Neural progenitor cell (in vitro differentiated cells): Measurements from ENCODE around the gene RACGAP1. TPM values are rescaled to one million over a fixed set of nuclear protein-coding genes. Genes with fewer than 3 reads are reported as not detected.

Source experiments
- DNase-seq: peaks from one replicate; pipeline ENCODE4 v3.0.0-alpha.2; 2016; ENCODE audit warnings: low spot score
- H2AFZ ChIP-seq: fragments of 200-600 bp; sonication (generic); replicated peaks from 2 replicates; pipeline ENCODE4 v1.6.1; 2016; ENCODE audit warnings: antibody characterized with exemption
- H3F3A ChIP-seq: fragments of 200-600 bp; sonication (generic); 2 replicates; pipeline ENCODE4 v1.6.1; 2016; ENCODE audit warnings: antibody characterized with exemption, low read depth
- H3K27ac ChIP-seq: fragments of 200-600 bp; sonication (generic); 2 replicates; pipeline ENCODE4 v1.5.1; 2016; ENCODE audit warnings: mild to moderate bottlenecking
- H3K27me3 ChIP-seq: fragments of 200-600 bp; sonication (generic); 2 replicates; pipeline ENCODE4 v1.6.1; 2016; ENCODE audit warnings: mild to moderate bottlenecking, moderate library complexity
- H3K36me3 ChIP-seq: fragments of 200-600 bp; sonication (generic); 2 replicates; pipeline ENCODE4 v1.5.1; 2016
- H3K4me1 ChIP-seq: fragments of 200-600 bp; sonication (generic); 2 replicates; pipeline ENCODE4 v1.6.1; 2016; ENCODE audit warnings: mixed run types
- H3K4me2 ChIP-seq: fragments of 200-600 bp; sonication (generic); 2 replicates; pipeline ENCODE4 v1.6.1; 2016
- H3K4me3 ChIP-seq: fragments of 200-600 bp; sonication (generic); 2 replicates; pipeline ENCODE4 v1.5.1; 2016
- H3K79me2 ChIP-seq: fragments of 200-600 bp; sonication (generic); 2 replicates; pipeline ENCODE4 v1.6.1; 2016; ENCODE audit warnings: low read depth
- H3K9ac ChIP-seq: fragments of 200-600 bp; sonication (generic); 2 replicates; pipeline ENCODE4 v1.6.1; 2016
- H3K9me3 ChIP-seq: fragments of 200-600 bp; sonication (generic); 2 replicates; pipeline ENCODE4 v1.5.1; 2016; ENCODE audit warnings: low read depth
- H4K20me1 ChIP-seq: fragments of 200-600 bp; sonication (generic); 2 replicates; pipeline ENCODE4 v1.6.1; 2016; ENCODE audit warnings: low read depth
- H3K27ac Mint-ChIP-seq: 3 replicates; pipeline ENCODE4 v1.8.0; 2021; ENCODE audit warnings: mixed read lengths
- H3K27me3 Mint-ChIP-seq: 2 replicates; pipeline ENCODE4 v1.8.0; 2022; ENCODE audit warnings: low read depth, mild to moderate bottlenecking, inconsistent platforms, moderate library complexity, mixed read lengths; ENCODE audit not compliant: insufficient read depth
- H3K36me3 Mint-ChIP-seq: 3 replicates; pipeline ENCODE4 v1.8.0; 2021; ENCODE audit warnings: mixed read lengths
- H3K4me1 Mint-ChIP-seq: 3 replicates; pipeline ENCODE4 v1.8.0; 2021; ENCODE audit warnings: mixed read lengths
- H3K4me3 Mint-ChIP-seq: 3 replicates; pipeline ENCODE4 v1.8.0; 2021; ENCODE audit warnings: mild to moderate bottlenecking, moderate library complexity, mixed read lengths
- H3K9me3 Mint-ChIP-seq: 3 replicates; pipeline ENCODE4 v1.8.0; 2020; ENCODE audit warnings: mixed read lengths
- EZH2 ChIP-seq: fragments of 200-600 bp; sonication (generic); IDR thresholded peaks from 2 replicates; pipeline ENCODE4 v1.6.1; 2017; ENCODE audit warnings: antibody characterized with exemption, mild to moderate bottlenecking, moderate library complexity
- EZH2phosphoT487 ChIP-seq: fragments of 200-600 bp; sonication (generic); IDR thresholded peaks from 2 replicates; pipeline ENCODE4 v1.6.1; 2017; ENCODE audit warnings: antibody characterized with exemption
- total RNA-seq: library from RNA; depleted of rRNA; stranded (reverse); fragments of >200 nt; gene quantifications from 2 replicates; pipeline ENCODE4 v1.2.3, GENCODE V29; 2015; ENCODE audit warnings: low replicate concordance
- TF ChIP-seq, protein P1 (sequence below): fragments of 200-600 bp; sonication (generic); IDR thresholded peaks from 2 replicates; pipeline ENCODE4 v1.5.1; 2017; ENCODE audit warnings: antibody characterized with exemption, mild to moderate bottlenecking

Gene RACGAP1
- total RNA-seq, 1 donor from 2014 or later, result 149 TPM

DNA sequence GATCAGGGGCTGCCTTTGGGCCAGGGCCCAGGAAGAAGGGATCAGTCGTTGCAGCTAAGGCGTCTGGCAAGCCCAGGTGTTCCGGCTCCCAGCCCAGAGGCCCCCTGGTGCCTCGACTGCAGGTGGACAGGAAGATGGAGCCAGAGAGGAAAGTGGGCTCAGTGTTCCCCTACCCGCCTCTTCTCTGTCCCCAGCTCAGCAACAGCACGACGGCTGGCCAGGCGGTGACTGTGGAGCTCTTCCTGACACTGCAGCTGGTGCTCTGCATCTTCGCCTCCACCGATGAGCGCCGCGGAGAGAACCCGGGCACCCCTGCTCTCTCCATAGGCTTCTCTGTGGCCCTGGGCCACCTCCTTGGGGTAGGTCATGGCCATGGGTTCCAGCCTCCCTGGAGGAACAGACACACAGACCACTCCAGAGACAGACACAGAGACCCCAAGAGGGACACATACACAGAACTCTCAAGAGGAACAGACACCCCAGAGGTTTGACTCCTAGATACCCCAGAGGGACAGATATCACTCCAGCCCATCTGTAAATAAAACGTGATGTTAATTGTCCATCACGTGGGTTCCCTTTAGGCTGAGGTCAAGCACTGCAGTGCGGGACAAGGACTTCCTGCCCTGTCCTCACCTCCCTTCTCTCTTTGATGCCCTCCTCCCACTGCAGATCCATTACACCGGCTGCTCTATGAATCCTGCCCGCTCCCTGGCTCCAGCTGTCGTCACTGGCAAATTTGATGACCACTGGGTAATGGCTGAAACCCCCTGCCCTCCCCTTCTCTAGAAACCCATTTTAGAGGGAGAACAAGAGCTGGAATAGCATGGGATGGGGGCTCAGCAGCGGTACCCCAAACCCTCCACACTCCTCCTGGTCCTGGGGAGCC, 71.1 kb downstream of the RACGAP1 start:
- no peak overlapping the region for H2AFZ ChIP-seq
- H4K20me1 ChIP-seq, result no peaks in the 10 kb centered on the region
- H3K27ac Mint-ChIP-seq, result no peak overlapping the region
- H3K36me3 Mint-ChIP-seq, result no peaks in the 10 kb centered on the region
- TF ChIP-seq, protein P1, sequence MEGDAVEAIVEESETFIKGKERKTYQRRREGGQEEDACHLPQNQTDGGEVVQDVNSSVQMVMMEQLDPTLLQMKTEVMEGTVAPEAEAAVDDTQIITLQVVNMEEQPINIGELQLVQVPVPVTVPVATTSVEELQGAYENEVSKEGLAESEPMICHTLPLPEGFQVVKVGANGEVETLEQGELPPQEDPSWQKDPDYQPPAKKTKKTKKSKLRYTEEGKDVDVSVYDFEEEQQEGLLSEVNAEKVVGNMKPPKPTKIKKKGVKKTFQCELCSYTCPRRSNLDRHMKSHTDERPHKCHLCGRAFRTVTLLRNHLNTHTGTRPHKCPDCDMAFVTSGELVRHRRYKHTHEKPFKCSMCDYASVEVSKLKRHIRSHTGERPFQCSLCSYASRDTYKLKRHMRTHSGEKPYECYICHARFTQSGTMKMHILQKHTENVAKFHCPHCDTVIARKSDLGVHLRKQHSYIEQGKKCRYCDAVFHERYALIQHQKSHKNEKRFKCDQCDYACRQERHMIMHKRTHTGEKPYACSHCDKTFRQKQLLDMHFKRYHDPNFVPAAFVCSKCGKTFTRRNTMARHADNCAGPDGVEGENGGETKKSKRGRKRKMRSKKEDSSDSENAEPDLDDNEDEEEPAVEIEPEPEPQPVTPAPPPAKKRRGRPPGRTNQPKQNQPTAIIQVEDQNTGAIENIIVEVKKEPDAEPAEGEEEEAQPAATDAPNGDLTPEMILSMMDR, result no peak
- TF ChIP-seq EZH2, result no peak
- no peak for TF ChIP-seq EZH2phosphoT487
- H3K4me3 Mint-ChIP-seq, result peak overlapping the region; percentile 53
- no peak overlapping the region for H3K4me3 ChIP-seq
- H3K4me1 Mint-ChIP-seq, result peaks cover 14% of the 10 kb centered on the region
- H3K9ac ChIP-seq, result no peak overlapping the region
- H3K36me3 ChIP-seq, result no peaks in the 10 kb centered on the region
- H3K79me2 ChIP-seq, result no peaks in the 10 kb centered on the region
- peaks cover 19% of the 10 kb centered on the region for H3K27me3 Mint-ChIP-seq
- no peak for DNase-seq
- H3K27ac ChIP-seq, result no peak overlapping the region
- no peak overlapping the region for H3K4me2 ChIP-seq
- H3K9me3 Mint-ChIP-seq, result no peaks in the 10 kb centered on the region
- H3F3A ChIP-seq, result peaks cover 3% of the 10 kb centered on the region
- H3K27me3 ChIP-seq, result peaks cover 46% of the 10 kb centered on the region
- no peaks in the 10 kb centered on the region for H3K9me3 ChIP-seq
- H3K4me1 ChIP-seq, result peaks cover 9% of the 10 kb centered on the region

DNA sequence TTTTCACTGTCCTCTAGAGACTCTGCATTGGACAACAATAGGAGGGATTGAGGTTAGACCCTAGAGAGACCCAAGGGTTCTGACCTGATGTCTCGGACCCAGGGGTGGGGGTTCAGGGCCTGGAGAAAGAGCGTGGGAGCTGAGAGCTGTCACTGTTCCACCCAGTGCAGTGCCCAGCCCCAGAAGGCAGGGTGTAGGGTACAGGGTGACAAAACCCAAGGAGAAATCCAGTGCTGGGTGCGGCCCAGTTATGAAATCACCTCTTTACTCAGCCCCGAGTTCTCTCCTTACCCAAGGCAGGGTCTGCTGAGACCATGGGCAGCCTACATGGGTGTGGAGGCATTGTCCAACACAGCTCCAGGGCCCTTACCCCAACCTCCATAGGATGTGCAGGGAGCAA, 72.1 kb downstream of the RACGAP1 start:
- Histone ChIP-seq H3K9me3 (no peaks in the 10 kb centered on the region), H3K79me2 (no peaks in the 10 kb centered on the region), H3F3A (no peaks in the 10 kb centered on the region), H3K36me3 (no peaks in the 10 kb centered on the region), H3K4me3 (no peak overlapping the region), H3K27ac (no peak overlapping the region), H2AFZ (no peak overlapping the region), H3K9ac (no peak overlapping the region), H3K4me1 (peaks cover 8% of the 10 kb centered on the region), H3K27me3 (peaks cover 35% of the 10 kb centered on the region), H3K4me2 (no peak overlapping the region), H4K20me1 (no peaks in the 10 kb centered on the region)
- H3K27me3 Mint-ChIP-seq, result peaks cover 13% of the 10 kb centered on the region
- no peak overlapping the region for H3K4me3 Mint-ChIP-seq
- no peak for TF ChIP-seq EZH2phosphoT487
- TF ChIP-seq, protein P1, result no peak
- no peak for TF ChIP-seq EZH2
- H3K27ac Mint-ChIP-seq, result no peak overlapping the region
- H3K36me3 Mint-ChIP-seq, result no peaks in the 10 kb centered on the region
- DNase-seq, result no peak
- H3K9me3 Mint-ChIP-seq, result no peaks in the 10 kb centered on the region
- H3K4me1 Mint-ChIP-seq, result peaks cover 10% of the 10 kb centered on the region

DNA sequence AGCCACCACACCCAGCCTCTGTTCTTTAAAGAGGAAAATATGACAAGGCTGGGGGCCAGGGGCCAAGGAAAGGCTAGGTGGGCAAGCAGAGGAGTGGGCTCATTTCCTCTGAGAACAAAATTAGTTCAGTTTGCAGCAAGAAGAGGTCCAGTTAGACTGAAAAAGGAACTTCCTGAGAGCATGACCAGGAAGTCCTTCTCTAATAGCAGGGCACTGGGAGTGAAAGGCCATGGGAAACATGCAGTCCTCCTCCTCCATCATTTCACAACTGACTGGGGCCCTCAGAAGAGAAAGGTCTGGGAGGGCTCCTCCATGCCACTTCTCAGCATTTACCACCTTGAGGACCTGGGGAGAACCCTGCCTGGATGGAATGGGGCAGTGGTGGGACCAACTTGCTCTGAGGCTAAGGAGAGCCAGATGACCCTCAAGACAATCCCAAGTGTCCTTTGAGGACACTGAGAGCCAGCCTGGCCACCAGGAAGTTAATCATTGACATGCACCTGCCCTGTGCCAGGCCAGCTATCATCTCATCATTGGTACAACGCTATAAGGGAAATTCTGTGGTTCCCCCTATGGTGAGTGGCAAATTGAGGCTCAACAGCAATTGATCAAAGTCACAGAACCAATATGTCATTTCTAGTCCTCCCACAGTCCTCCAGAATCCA, 72.8 kb downstream of the RACGAP1 start:
- H2AFZ ChIP-seq, result no peak overlapping the region
- TF ChIP-seq EZH2 (no peak), EZH2phosphoT487 (no peak)
- TF ChIP-seq, protein P1, result no peak
- H3K9ac ChIP-seq, result no peak overlapping the region
- no peak overlapping the region for H3K27ac ChIP-seq
- peaks cover 29% of the 10 kb centered on the region for H3K27me3 ChIP-seq
- H3K4me1 ChIP-seq, result peaks cover 8% of the 10 kb centered on the region
- no peaks in the 10 kb centered on the region for H4K20me1 ChIP-seq
- peaks cover 10% of the 10 kb centered on the region for H3K4me1 Mint-ChIP-seq
- H3K4me3 Mint-ChIP-seq, result no peak overlapping the region
- H3K79me2 ChIP-seq, result no peaks in the 10 kb centered on the region
- no peaks in the 10 kb centered on the region for H3F3A ChIP-seq
- DNase-seq, result no peak
- H3K27ac Mint-ChIP-seq, result no peak overlapping the region
- H3K9me3 ChIP-seq, result no peaks in the 10 kb centered on the region
- H3K27me3 Mint-ChIP-seq, result peaks cover 11% of the 10 kb centered on the region
- H3K9me3 Mint-ChIP-seq, result no peaks in the 10 kb centered on the region
- H3K4me2 ChIP-seq, result no peak overlapping the region
- no peak overlapping the region for H3K4me3 ChIP-seq
- no peaks in the 10 kb centered on the region for H3K36me3 ChIP-seq
- H3K36me3 Mint-ChIP-seq, result no peaks in the 10 kb centered on the region
